ENCODE measurements around the gene CHST3.
"Not testable (repeated sequence)": the region's sequence is repeated elsewhere in the genome, so short reads cannot be mapped to it uniquely, and the experiment has no call there.

CHST3 gene

DNA sequence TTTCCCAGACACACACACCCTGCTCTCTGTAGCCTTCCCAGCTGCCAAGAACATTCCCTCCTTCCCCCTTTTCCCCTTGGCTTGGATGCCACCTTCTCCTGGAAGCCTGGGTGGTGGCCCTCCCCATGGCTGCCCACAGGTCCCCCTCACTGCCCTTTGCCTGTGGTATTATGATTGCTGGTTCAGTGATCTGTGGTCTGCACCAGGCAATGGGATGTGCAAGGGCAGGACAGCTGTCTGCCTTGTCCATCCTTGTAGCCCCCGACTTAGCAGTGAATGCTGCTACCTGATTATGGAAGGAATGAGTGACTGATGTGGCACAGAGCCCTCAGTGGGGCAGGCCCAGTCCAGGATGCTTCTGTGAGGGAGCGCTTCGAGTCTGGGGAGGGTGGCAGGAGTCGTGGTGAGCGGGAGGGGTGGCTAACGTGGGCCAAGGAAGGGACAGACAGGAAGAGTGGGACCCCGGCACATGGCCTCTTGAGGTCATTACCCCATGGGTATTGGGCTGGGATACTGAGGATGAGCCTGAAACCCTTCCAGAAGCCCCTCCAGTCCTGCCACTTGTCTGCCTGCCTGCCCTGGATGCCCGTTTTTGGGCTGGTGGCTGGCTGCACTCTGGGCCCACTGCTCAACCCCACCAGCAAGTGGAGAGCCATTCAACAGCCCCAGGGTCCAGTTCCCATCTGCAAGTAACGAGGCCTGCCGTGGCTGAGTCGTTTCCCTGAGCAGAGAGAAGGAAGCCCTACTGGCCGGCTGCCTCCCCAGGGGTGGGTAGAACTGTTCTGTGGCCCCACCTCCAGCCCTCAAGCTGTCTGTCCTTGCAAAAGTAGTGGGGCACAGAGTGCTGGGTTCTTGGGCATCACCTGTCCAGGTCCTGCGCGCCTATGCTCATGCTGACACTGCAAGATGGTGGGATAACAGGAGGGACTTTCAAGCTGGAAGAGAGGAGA is 8.8 kb downstream of the CHST3 start:
- DNase-seq (ENCODE audit: low read depth in 3 of 3), result no peak

GRCh38 chr10:71973777-71974488 is 9.7 kb downstream of the CHST3 start:
- no peak for DNase-seq (ENCODE audit: low read depth in 3 of 3)

- peak; percentile 39 to 62 (median 57) for DNase-seq (ENCODE audit: low read depth in 3 of 3)
These were observed 10.4 kb downstream of the CHST3 start for GRCh38 chr10:71974489-71975021.

DNA sequence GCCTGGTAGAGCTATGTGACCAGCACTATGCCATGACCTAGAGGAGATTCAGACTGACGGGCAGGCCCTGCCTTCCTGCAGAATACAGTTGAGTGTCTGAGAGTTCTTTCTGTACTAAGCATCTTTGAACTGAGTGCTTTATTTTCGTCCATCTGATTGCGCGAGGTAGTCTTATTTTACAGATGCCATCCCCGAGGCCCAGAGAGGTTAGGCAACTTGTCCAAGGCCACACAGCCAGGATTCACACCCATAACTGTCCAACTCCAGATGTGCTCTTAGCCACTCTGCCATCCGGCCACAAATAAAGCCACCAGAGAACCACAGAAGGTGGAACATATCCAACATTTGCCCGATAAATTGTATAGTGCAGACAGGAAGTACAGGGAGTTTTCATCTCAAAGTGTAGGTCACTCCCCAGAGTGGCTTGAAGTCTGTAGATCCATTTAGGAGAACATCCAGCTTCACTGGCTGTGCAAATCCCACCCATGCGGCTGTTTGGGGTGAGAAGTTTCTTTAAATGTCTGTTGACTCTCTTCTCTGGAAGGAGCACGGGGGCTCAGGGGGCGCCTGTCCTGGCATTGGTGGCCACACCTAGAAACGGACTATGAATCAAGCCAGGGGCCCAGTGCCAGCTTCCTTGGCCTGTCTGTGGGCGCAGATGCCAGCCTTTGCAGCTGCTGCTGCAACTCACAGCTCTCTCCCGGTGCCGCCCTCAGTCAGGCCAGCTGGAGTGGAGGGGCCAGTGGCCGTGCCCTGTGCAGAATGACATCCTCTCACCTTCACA is 11.1 kb downstream of the CHST3 start:
- no peak for DNase-seq (ENCODE audit: low read depth in 3 of 3)

- DNase-seq (ENCODE audit: low read depth in 3 of 3), result no peak
These were observed 11.9 kb downstream of the CHST3 start for GRCh38 chr10:71975871-71976725.

DNA sequence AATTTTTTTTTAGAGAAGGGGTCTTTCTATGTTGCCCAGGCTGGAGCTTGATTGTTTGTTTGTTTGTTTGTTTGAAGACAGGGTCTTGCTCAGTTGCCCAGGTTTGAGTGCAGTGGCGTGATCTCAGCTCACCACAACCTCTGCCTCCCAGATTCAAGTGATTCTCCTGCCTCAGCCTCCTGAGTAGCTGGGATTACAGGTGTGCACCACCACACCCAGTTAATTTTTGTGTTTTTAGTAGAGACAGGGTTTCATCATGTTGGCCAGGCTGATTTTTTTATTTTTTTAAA is 13.4 kb downstream of the CHST3 start:
- not testable (repeated sequence) for DNase-seq (ENCODE audit: low read depth in 3 of 3)

DNA sequence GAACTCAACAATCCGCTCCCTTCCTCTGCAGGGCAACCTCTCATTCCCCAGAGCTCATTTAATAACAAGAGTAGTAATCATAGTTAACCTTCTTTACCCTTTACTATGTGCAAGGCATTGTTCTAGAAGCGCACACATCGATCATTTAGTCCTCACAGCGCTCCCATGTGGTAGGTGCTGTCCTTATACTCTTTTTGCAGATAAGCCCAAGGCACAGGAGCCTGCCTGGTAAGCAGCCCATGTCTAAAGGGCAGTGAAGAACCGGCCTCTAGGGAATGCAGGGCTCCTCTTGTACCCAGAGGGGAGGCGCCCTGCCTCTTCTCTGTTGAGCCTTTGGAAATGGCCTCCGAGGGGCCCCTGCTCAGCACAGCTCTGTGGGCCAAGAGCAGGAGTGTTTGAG is 14.3 kb downstream of the CHST3 start:
- no peak for DNase-seq (ENCODE audit: low read depth in 3 of 3)

DNA sequence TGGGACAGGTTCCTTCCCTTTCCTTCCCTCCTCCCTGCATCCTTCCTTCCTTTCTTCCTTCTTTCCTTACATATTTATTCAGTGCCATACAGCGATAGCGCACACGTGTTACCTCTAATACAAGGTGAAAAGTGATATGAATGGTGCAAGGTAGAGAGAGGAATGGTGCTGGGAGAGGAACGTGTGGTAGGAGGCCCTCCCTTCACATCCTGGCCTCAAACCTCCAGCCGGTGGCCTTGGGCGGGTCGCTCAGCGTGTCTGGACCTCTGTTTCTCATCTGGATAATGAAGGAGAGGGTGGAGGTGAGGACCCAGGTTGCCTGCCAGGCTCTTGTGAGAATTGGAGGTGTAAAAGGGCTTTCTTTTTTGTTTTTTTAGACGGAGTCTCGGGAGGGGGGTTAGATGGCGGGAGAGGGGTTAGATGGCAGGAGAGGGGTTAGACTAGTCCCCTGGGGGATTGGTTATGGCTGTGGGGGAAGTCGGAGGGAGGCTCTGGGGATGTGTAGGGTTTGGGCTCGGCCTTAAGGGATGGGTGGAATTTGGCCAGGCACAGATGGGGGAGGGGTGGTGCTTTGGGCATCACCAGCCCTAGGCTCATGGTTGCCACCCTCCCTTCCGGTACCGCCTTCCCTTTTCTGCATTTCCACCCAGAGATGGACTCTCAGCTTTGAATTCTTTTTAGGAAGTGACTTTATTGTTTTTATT is 14.9 kb downstream of the CHST3 start:
- no peak for DNase-seq (ENCODE audit: low read depth in 3 of 3)

- no peak for DNase-seq (ENCODE audit: low read depth in 3 of 3)
These were observed 15.5 kb downstream of the CHST3 start for GRCh38 chr10:71979692-71980062.

- DNase-seq (ENCODE audit: low read depth in 3 of 3), result no peak
These were observed 16.2 kb downstream of the CHST3 start for GRCh38 chr10:71980181-71981014.

GRCh38 chr10:71981015-71981875 is 17.1 kb downstream of the CHST3 start:
- DNase-seq (ENCODE audit: low read depth in 3 of 3), result no peak

DNA sequence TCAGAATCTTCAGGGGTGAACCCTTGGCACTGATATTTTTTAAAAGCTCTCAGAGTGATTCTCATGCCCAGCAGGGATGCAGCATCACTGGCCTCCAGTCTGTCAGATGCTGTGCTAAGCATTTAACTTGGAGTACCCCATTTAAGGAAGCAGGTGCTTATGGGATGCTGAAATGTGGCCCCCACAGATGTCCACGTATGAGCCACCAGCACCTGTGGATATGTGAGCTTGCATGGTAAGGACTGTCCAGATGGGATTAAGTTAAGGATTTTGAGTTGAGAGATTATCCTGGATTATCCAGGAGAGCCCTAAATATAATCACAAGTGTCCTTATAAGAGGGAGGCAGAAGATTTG is 17.7 kb downstream of the CHST3 start:
- no peak for DNase-seq (ENCODE audit: low read depth in 3 of 3)

- DNase-seq (ENCODE audit: low read depth in 3 of 3), result no peak
These were observed 18.3 kb downstream of the CHST3 start for GRCh38 chr10:71982269-71983178.

DNA sequence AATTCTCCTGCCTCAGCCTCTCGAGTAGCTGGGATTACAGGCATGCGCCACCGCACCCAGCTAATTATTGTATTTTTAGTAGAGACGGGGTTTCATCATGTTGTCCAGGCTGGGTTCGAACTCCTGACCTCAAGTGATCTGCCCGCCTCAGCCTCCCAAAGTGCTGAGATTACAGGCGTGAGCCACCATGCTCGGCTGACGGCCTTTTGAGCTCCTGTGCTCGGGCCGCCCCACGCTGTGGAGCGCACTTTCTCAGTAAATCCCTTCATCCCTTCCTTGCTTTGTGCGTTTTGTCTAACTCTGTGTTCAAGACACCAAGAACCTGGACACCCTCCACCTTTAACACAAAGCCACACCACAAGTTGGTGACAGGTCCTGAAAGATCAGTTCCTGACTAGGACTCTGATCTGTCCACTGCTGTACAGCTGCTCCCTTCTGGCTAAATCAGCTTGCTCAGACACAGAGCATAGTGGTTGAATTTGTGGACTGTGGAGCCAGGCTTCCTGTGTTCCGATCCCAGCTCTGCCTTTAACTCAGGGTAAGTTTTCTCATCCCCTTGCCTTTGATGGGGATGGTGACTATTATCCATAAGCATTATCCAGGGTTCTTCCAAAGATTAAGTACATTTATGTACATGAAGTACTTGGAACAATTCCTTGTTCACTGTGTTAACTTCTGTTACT is 20.1 kb downstream of the CHST3 start:
- DNase-seq (ENCODE audit: low read depth in 3 of 3), result no peak

DNA sequence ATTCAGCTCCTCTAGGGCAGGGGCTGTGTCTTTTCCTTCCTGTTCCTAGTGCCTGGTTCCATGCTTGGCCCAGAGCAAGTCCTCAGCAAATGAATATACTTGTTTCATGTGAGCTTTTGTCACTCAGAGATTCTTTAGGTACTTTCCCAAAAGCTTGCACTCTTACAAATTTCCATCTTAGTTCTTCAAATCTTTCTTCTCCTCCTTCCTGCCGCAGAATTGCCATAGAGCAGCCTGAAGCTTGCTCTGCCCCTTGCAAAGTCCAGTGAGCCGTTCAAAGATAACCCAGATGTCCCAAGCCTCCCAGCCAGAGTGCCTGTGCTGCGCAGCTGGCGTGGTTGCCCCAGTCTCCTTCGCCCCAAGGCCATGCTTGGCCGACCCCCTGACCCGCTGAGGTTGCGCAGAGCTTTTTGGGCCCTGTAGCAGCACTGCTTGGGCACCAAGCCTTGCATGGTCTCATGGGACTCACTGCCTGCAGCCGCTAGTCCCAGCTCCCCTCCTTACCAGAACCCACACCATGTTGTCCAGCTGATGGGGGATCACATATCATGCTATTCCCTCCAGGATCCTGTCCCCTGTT is 20.7 kb downstream of the CHST3 start:
- DNase-seq (ENCODE audit: low read depth in 3 of 3), result no peak

- no peak for DNase-seq (ENCODE audit: low read depth in 3 of 3)
These were observed 21.5 kb downstream of the CHST3 start for GRCh38 chr10:71985542-71986250.

Measured in stimulated activated CD4-positive, alpha-beta T cell treated with anti-CD3 and anti-CD28 coated beads, TNF-alpha, amount 100 ng/mL, for 48 hours (primary cell).